HFFc6 (cell line): Measurements from ENCODE around the gene SH3RF3. TPM values are rescaled to one million over a fixed set of nuclear protein-coding genes. Genes with fewer than 3 reads are reported as not detected.

Source experiments
- DNase-seq: peaks from one replicate; pipeline ENCODE4 v3.0.0-alpha.2; 2018
- H3K27ac Mint-ChIP-seq: 2 replicates; pipeline ENCODE4 v1.8.0; 2020; ENCODE audit warnings: mild to moderate bottlenecking, mixed read lengths
- H3K27me3 Mint-ChIP-seq: 2 replicates; pipeline ENCODE4 v1.8.0; 2021; ENCODE audit warnings: mild to moderate bottlenecking, moderate library complexity, mixed read lengths; ENCODE audit not compliant: insufficient read depth
- H3K36me3 Mint-ChIP-seq: 2 replicates; pipeline ENCODE4 v1.8.0; 2021; ENCODE audit warnings: low read depth, mixed read lengths
- H3K4me1 Mint-ChIP-seq: 2 replicates; pipeline ENCODE4 v1.8.0; 2020; ENCODE audit warnings: low read depth, mixed read lengths
- H3K4me3 Mint-ChIP-seq: 2 replicates; pipeline ENCODE4 v1.8.0; 2020; ENCODE audit warnings: mild to moderate bottlenecking, moderate library complexity, mixed read lengths
- H3K9me3 Mint-ChIP-seq: 2 replicates; pipeline ENCODE4 v1.8.0; 2020; ENCODE audit warnings: mild to moderate bottlenecking, mixed read lengths
- total RNA-seq, 6 experiments: library from RNA; stranded (reverse); fragmentation: NEBNext Ultra II Directional; extraction: Animal tissue kit (Norgen Biotek cat#: 25700); gene quantifications; 2 replicates in 1 of 6; 3 replicates in 5 of 6; pipeline ENCODE4 v1.2.3, GENCODE V29; 2021
- TF ChIP-seq, protein P1 (sequence below): fragments of 200-600 bp; sonication (generic); IDR thresholded peaks from 2 replicates; pipeline ENCODE4 v1.5.0; 2021; ENCODE audit warnings: antibody characterized with exemption, mild to moderate bottlenecking

The SH3RF3 gene
- total RNA-seq, 6 experiments from 2014 or later, result 2.4 to 4.4 (median 3.7) TPM

- H3K9me3 Mint-ChIP-seq, result no peaks in the 10 kb centered on the region
These were observed 327.0 kb downstream of the SH3RF3 start for GRCh38 chr2:109455731-109456691.

DNA sequence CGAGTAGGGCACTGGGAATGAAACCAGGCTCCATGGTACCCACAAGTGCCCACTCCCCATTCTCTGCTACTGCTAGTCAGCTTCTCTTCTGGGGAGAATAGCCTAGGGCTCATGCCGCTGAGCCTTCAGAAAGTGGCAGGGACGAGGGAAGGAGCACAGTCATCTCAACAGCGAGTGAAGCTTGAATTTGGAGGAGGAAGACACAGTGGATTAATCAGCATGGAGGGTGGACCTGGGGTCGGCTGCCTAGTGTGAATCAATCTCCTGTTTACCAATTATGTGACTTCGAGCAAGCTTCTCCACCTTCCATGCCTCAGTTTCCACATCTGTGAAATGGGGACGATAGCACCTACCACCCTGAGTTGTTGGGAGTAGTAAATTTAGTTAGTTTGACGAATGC is 327.8 kb downstream of the SH3RF3 start:
- DNase-seq, result no peak
- H3K9me3 Mint-ChIP-seq, result no peaks in the 10 kb centered on the region
- TF ChIP-seq, protein P1, sequence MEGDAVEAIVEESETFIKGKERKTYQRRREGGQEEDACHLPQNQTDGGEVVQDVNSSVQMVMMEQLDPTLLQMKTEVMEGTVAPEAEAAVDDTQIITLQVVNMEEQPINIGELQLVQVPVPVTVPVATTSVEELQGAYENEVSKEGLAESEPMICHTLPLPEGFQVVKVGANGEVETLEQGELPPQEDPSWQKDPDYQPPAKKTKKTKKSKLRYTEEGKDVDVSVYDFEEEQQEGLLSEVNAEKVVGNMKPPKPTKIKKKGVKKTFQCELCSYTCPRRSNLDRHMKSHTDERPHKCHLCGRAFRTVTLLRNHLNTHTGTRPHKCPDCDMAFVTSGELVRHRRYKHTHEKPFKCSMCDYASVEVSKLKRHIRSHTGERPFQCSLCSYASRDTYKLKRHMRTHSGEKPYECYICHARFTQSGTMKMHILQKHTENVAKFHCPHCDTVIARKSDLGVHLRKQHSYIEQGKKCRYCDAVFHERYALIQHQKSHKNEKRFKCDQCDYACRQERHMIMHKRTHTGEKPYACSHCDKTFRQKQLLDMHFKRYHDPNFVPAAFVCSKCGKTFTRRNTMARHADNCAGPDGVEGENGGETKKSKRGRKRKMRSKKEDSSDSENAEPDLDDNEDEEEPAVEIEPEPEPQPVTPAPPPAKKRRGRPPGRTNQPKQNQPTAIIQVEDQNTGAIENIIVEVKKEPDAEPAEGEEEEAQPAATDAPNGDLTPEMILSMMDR, result no peak
- no peak overlapping the region for H3K27ac Mint-ChIP-seq
- no peak overlapping the region for H3K4me3 Mint-ChIP-seq
- H3K4me1 Mint-ChIP-seq, result peaks cover 19% of the 10 kb centered on the region; the same call in 1 of the 2 replicates
- no peaks in the 10 kb centered on the region for H3K36me3 Mint-ChIP-seq
- peaks cover 16% of the 10 kb centered on the region; the same call in 1 of the 2 replicates for H3K27me3 Mint-ChIP-seq

More at GRCh38 chr2:109455731-109456691, 327.0 kb downstream of the SH3RF3 start:
- Mint-ChIP-seq H3K4me3 (no peak overlapping the region), H3K27me3 (peaks cover 16% of the 10 kb centered on the region; the same call in 1 of the 2 replicates), H3K36me3 (no peaks in the 10 kb centered on the region), H3K27ac (no peak overlapping the region), H3K4me1 (peaks cover 19% of the 10 kb centered on the region; the same call in 1 of the 2 replicates)
- TF ChIP-seq, protein P1, result no peak
- no peak for DNase-seq

GRCh38 chr2:109457366-109457765 is 328.4 kb downstream of the SH3RF3 start:
- DNase-seq, result no peak
- Mint-ChIP-seq H3K27ac (no peak overlapping the region), H3K4me3 (no peak overlapping the region), H3K4me1 (peaks cover 19% of the 10 kb centered on the region; the same call in 1 of the 2 replicates), H3K36me3 (no peaks in the 10 kb centered on the region), H3K9me3 (no peaks in the 10 kb centered on the region), H3K27me3 (peaks cover 11% of the 10 kb centered on the region; the same call in 1 of the 2 replicates)
- TF ChIP-seq, protein P1, result no peak

DNA sequence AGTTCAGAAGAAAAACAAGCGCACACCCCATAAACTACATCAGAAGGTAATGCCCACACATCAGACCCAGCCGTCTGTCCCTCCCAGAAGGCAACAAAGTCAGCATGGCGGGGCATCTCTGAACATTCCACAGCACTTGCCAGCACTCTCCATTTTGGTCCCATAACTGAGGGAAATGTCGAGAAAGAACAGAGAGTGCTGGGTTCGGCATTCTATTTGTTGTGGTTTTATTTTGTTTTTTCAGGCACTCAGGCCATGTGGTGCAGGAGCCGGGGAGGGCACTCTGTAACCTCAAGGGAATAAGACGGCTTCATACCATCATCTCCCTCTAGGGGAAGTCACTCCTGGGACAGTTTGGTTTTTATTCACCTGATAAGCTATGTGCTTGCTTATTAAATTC is 328.8 kb downstream of the SH3RF3 start:
- Mint-ChIP-seq H3K4me1 (peaks cover 19% of the 10 kb centered on the region; the same call in 1 of the 2 replicates), H3K27ac (no peak overlapping the region), H3K4me3 (no peak overlapping the region), H3K27me3 (peaks cover 11% of the 10 kb centered on the region; the same call in 1 of the 2 replicates), H3K36me3 (no peaks in the 10 kb centered on the region), H3K9me3 (no peaks in the 10 kb centered on the region)
- TF ChIP-seq, protein P1, result no peak
- no peak for DNase-seq

GRCh38 chr2:109458512-109458911 is 329.5 kb downstream of the SH3RF3 start:
- peaks cover 11% of the 10 kb centered on the region; the same call in 1 of the 2 replicates for H3K27me3 Mint-ChIP-seq
- DNase-seq, result no peak

More at GRCh38 chr2:109458512-109458911, 329.5 kb downstream of the SH3RF3 start:
- Mint-ChIP-seq H3K4me3 (no peak overlapping the region), H3K36me3 (no peaks in the 10 kb centered on the region), H3K27ac (no peak overlapping the region), H3K4me1 (peaks cover 19% of the 10 kb centered on the region; the same call in 1 of the 2 replicates), H3K9me3 (no peaks in the 10 kb centered on the region)
- TF ChIP-seq, protein P1, result no peak
